ENCODE measurements around the gene SATB1. TPM values are rescaled to one million over a fixed set of nuclear protein-coding genes. Genes with fewer than 3 reads are reported as not detected.

SATB1 gene
- total RNA-seq, 1 experiment from 2014 or later = 16.6 TPM

DNA sequence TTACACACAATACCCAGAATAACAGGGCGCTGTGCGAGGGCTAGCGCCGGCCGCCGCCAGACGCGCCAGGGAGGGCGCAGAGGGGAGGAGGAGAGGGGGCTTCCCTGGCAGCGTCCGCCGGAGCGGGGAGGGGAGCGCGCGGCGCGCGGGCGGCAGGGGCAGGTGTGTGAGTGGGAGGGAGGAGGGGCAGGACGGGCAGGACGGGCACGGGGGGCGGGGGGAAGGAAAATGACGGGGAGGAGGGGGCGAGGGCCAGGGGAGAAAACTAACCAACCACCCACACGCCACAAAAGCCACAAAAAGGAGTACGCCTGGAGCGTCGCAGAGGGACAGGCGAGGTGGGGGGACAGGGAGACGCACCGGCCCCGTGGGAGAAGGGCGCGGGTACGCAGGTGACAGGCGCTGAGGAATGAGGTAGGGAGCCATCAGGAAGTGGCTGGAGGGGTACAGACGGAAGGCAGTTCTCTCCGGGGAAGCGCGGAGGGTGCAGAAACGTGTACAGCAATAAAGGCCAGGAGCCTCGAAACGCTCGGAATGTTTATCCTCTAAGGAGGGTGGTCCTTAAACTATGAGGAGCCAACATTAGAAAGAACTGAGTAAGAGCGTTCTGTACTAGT lies 610 bp upstream of the SATB1 start:
- Mint-ChIP-seq H3K9me3 (ENCODE audit: low read depth, unreplicated experiment) (no peaks in the 10 kb centered on the region), H3K4me3 (ENCODE audit: low read depth, unreplicated experiment) (peak overlapping the region; percentile 95), H3K4me1 (ENCODE audit: low read depth, unreplicated experiment) (peaks cover 6% of the 10 kb centered on the region), H3K36me3 (ENCODE audit: insufficient read depth, unreplicated experiment) (peaks cover 32% of the 10 kb centered on the region), H3K27me3 (ENCODE audit: unreplicated experiment) (no peaks in the 10 kb centered on the region), H3K27ac (ENCODE audit: unreplicated experiment) (peak overlapping the region; percentile 90)
- CTCF ChIA-PET = interaction anchor here (0.7 to 0.8 kb wide), 4 partner anchors 29 to 875 kb away, joined by 3 to 7 read pairs (median 4); no protein-coding TSS in a partner anchor
- intact Hi-C loops (cut with micrococcal nuclease; ENCODE audit: unreplicated experiment) = loop anchor here (2.0 to 10.0 kb wide), 2 partner anchors 15 to 329 kb away; no protein-coding TSS in a partner anchor
- DNase-seq = peak; percentile 40
- no TSS peak for BruUV-seq (replicated peaks)
- TF ChIP-seq, protein P1, sequence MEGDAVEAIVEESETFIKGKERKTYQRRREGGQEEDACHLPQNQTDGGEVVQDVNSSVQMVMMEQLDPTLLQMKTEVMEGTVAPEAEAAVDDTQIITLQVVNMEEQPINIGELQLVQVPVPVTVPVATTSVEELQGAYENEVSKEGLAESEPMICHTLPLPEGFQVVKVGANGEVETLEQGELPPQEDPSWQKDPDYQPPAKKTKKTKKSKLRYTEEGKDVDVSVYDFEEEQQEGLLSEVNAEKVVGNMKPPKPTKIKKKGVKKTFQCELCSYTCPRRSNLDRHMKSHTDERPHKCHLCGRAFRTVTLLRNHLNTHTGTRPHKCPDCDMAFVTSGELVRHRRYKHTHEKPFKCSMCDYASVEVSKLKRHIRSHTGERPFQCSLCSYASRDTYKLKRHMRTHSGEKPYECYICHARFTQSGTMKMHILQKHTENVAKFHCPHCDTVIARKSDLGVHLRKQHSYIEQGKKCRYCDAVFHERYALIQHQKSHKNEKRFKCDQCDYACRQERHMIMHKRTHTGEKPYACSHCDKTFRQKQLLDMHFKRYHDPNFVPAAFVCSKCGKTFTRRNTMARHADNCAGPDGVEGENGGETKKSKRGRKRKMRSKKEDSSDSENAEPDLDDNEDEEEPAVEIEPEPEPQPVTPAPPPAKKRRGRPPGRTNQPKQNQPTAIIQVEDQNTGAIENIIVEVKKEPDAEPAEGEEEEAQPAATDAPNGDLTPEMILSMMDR (IDR thresholded peaks at IDR 0.05; ENCODE audit: unreplicated experiment) = no peak

DNA sequence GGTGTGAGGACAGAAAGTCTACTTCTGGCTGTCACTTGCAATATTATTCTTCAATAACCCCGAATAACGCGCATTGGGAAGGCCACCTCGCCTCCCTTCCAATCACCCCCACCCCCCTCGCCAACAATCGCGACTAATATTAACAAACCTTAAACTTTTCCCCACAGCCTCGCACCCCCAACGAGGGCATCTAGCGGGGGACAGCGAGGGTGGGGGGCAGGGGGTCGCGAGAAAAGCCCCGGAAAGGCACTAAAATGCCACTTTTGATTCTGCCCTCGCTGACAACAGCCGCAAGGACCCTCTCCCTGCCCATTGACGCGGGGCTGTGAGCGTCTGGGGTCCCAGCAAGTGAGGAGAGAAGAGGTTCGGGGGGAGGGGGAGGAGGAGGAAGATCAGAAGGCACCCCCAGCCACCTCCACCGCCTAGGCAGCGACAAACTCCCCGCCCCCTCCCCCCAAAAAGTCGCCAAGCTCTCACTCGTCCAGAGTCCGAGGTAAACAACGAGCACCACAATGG lies 868 bp downstream of the SATB1 start:
- BruUV-seq (replicated peaks) = no TSS peak
- TF ChIP-seq, protein P1 (IDR thresholded peaks at IDR 0.05; ENCODE audit: unreplicated experiment) = no peak
- no peak for DNase-seq
- Mint-ChIP-seq H3K27ac (ENCODE audit: unreplicated experiment) (peak overlapping the region; percentile 90), H3K4me3 (ENCODE audit: low read depth, unreplicated experiment) (peak overlapping the region; percentile 95), H3K4me1 (ENCODE audit: low read depth, unreplicated experiment) (peaks cover 6% of the 10 kb centered on the region), H3K9me3 (ENCODE audit: low read depth, unreplicated experiment) (no peaks in the 10 kb centered on the region), H3K36me3 (ENCODE audit: insufficient read depth, unreplicated experiment) (peaks cover 36% of the 10 kb centered on the region), H3K27me3 (ENCODE audit: unreplicated experiment) (no peaks in the 10 kb centered on the region)
- CTCF ChIA-PET = interaction anchor here (1.0 kb wide), 1 partner anchor 12 kb away, joined by 5 read pairs; no protein-coding TSS in a partner anchor
- intact Hi-C loops (cut with micrococcal nuclease; ENCODE audit: unreplicated experiment) = loop anchor here (10.0 kb wide), 1 partner anchor 331 kb away; no protein-coding TSS in a partner anchor

DNA sequence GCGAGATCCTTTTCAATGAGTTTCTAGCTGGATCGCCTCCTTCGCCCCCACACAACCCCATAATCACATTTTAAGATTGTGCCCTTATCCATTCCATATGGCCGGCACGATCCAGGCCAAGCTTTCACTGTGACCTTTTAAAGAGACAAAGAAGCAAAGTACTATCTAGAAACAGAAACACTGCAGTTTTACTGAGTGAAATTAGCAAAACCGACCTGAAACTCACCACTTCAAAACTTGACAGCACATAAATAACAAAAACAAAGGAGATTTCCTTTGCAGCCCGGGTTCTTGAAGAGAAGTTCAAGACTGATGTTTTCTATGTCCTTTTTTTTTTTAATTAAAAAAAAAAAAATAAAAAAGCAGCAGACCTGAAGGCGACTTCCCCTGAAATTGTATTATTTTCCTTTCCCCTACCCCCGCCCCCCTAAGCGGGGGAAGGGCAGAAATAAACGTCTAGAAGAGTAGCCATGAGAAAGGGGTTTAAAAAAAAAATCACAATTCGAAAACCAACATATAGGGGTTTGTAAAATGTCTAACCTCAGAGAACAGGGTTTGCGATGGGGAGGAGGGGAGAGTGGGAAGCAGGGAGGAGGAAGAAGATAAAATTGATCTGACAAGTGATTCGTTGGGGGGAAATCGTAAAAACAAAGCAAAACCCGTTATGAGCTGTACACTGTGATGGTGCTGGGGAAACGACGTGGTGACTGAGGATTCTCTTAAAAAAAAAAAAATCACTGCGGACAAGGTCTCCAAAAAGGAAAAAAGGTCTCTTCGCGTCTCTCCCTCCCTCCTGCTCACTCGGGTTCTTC lies 1.5 kb downstream of the SATB1 start:
- TF ChIP-seq, protein P1 (IDR thresholded peaks at IDR 0.05; ENCODE audit: unreplicated experiment) = no peak
- Mint-ChIP-seq H3K36me3 (ENCODE audit: insufficient read depth, unreplicated experiment) (peaks cover 36% of the 10 kb centered on the region), H3K27ac (ENCODE audit: unreplicated experiment) (peak overlapping the region; percentile 90), H3K9me3 (ENCODE audit: low read depth, unreplicated experiment) (no peaks in the 10 kb centered on the region), H3K4me3 (ENCODE audit: low read depth, unreplicated experiment) (peak overlapping the region; percentile 95), H3K27me3 (ENCODE audit: unreplicated experiment) (no peaks in the 10 kb centered on the region), H3K4me1 (ENCODE audit: low read depth, unreplicated experiment) (peaks cover 6% of the 10 kb centered on the region)
- TSS peak; percentile 16 for BruUV-seq (replicated peaks)
- DNase-seq = peak; percentile 19
- intact Hi-C loops (cut with micrococcal nuclease; ENCODE audit: unreplicated experiment) = loop anchor here (10.0 kb wide), 1 partner anchor 331 kb away; no protein-coding TSS in a partner anchor
- CTCF ChIA-PET = interaction anchor here (1.0 kb wide), 1 partner anchor 13 kb away, joined by 5 read pairs; no protein-coding TSS in a partner anchor

DNA sequence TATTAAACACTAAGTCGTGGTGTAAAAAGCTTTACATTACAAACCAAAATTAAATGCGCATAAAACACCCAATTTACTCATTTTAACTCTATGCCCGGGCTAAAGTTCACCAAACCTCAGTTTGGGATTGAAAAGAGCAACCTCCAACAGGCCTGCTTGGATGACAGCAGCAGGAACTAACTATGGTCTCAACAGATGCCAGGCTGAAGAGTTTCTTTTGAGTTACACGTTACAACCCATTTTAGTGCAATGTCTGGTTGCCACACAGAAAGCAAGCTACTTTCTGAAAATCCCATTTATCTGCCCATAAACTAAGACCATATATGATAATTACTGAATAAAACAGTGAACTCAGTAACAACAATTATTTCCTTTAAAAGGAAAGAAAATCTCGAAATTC lies 2.2 kb downstream of the SATB1 start:
- no peak for DNase-seq
- Mint-ChIP-seq H3K9me3 (ENCODE audit: low read depth, unreplicated experiment) (no peaks in the 10 kb centered on the region), H3K27ac (ENCODE audit: unreplicated experiment) (peak overlapping the region; percentile 90), H3K4me3 (ENCODE audit: low read depth, unreplicated experiment) (peak overlapping the region; percentile 95), H3K36me3 (ENCODE audit: insufficient read depth, unreplicated experiment) (peaks cover 36% of the 10 kb centered on the region), H3K4me1 (ENCODE audit: low read depth, unreplicated experiment) (peaks cover 6% of the 10 kb centered on the region), H3K27me3 (ENCODE audit: unreplicated experiment) (no peaks in the 10 kb centered on the region)
- intact Hi-C loops (cut with micrococcal nuclease; ENCODE audit: unreplicated experiment) = loop anchor here (10.0 kb wide), 1 partner anchor 332 kb away; no protein-coding TSS in a partner anchor
- CTCF ChIA-PET = no interaction called here
- no TSS peak for BruUV-seq (replicated peaks)
- TF ChIP-seq, protein P1 (IDR thresholded peaks at IDR 0.05; ENCODE audit: unreplicated experiment) = no peak

Data from Calu3 (cell line).